HepG2 (cell line): ENCODE measurements around the gene FERMT2. TPM values are rescaled to one million over a fixed set of nuclear protein-coding genes. Genes with fewer than 3 reads are reported as not detected.

Source experiments
- AGO2 ChIP-seq: fragments of 200-400 bp; formaldehyde crosslinking; optimal IDR thresholded peaks from 2 replicates; pipeline ENCODE3; 2017; ENCODE audit warnings: mild to moderate bottlenecking, low read depth, low read length, moderate library complexity
- ATF4 ChIP-seq, 2 experiments: fragments of 450-650 bp in 1 of 2; sonication (generic) in 1 of 2; formaldehyde crosslinking; IDR thresholded peaks; 2 replicates each; pipeline versions ENCODE4 v1.5.0 to v1.8.0; 2020 to 2022; ENCODE audit warnings: mild to moderate bottlenecking in 1 of 2, missing genetic modification reagents in 1 of 2
- ATF7 ChIP-seq, 2 experiments: fragments of 450-650 bp in 1 of 2; sonication (generic) in 1 of 2; formaldehyde crosslinking in 1 of 2; IDR thresholded peaks; 2 replicates each; pipeline versions ENCODE4 v1.4.0 to v1.6.1; 2016 to 2020; ENCODE audit warnings: antibody characterized with exemption in 1 of 2, mild to moderate bottlenecking in 1 of 2, missing genetic modification reagents in 1 of 2
- CEBPB ChIP-seq: IDR thresholded peaks from 2 replicates; pipeline ENCODE4 v1.6.1; 2011; ENCODE audit warnings: low read depth, low read length, improper control_type of control experiment, borderline replicate concordance
- DPF2 ChIP-seq: sonication (generic); formaldehyde crosslinking; IDR thresholded peaks from 2 replicates; pipeline ENCODE4 v1.4.0; 2020; ENCODE audit warnings: mild to moderate bottlenecking, low read depth, missing genetic modification reagents, borderline replicate concordance
- HNRNPH1 ChIP-seq: fragments of 200-400 bp; formaldehyde crosslinking; optimal IDR thresholded peaks from 2 replicates; pipeline ENCODE3; 2017; ENCODE audit warnings: mild to moderate bottlenecking, low read depth, low read length
- HOXA7 ChIP-seq: sonication (generic); formaldehyde crosslinking; IDR thresholded peaks from 2 replicates; pipeline ENCODE4 v1.8.1; 2022; ENCODE audit warnings: mild to moderate bottlenecking, missing genetic modification reagents, moderate library complexity
- MTERF4 ChIP-seq: sonication (generic); formaldehyde crosslinking; IDR thresholded peaks from 2 replicates; pipeline ENCODE4 v1.8.0; 2023; ENCODE audit warnings: mild to moderate bottlenecking, missing genetic modification reagents
- PHF21A ChIP-seq: sonication (generic); formaldehyde crosslinking; IDR thresholded peaks from 2 replicates; pipeline ENCODE4 v1.5.0; 2020; ENCODE audit warnings: mild to moderate bottlenecking, missing genetic modification reagents
- RAD21 ChIP-seq: fragments of 450-650 bp; formaldehyde crosslinking; IDR thresholded peaks from 2 replicates; pipeline ENCODE4 v1.5.0; 2020; ENCODE audit warnings: mild to moderate bottlenecking
- TARDBP ChIP-seq: sonication (generic); formaldehyde crosslinking; IDR thresholded peaks from 2 replicates; pipeline ENCODE4 v1.8.0; 2022; ENCODE audit warnings: mild to moderate bottlenecking, missing genetic modification reagents
- U2AF2 ChIP-seq: fragments of 200-400 bp; formaldehyde crosslinking; IDR thresholded peaks from 2 replicates; pipeline ENCODE4 v1.6.1; 2017; ENCODE audit warnings: low read depth, mild to moderate bottlenecking, low read length
- ZFP36L1 ChIP-seq: sonication (generic); formaldehyde crosslinking; IDR thresholded peaks from 2 replicates; pipeline ENCODE4 v1.8.0; 2022; ENCODE audit warnings: mild to moderate bottlenecking, missing genetic modification reagents, moderate library complexity
- ZHX1 ChIP-seq: sonication (generic); formaldehyde crosslinking; IDR thresholded peaks from 2 replicates; pipeline ENCODE4 v1.8.1; 2022; ENCODE audit warnings: low read depth, mild to moderate bottlenecking, missing genetic modification reagents
- ZNF18 ChIP-seq: sonication (generic); formaldehyde crosslinking; IDR thresholded peaks from 2 replicates; pipeline ENCODE4 v1.8.0; 2022; ENCODE audit warnings: mild to moderate bottlenecking, missing genetic modification reagents; ENCODE audit not compliant: insufficient replicate concordance
- ZNF468 ChIP-seq: sonication (generic); formaldehyde crosslinking; IDR thresholded peaks from 2 replicates; pipeline ENCODE4 v1.8.0; 2022; ENCODE audit warnings: mild to moderate bottlenecking, moderate library complexity, missing genetic modification reagents
- ZNF547 ChIP-seq: sonication (generic); formaldehyde crosslinking; IDR thresholded peaks from 2 replicates; pipeline ENCODE4 v1.5.1; 2020; ENCODE audit warnings: mild to moderate bottlenecking, missing genetic modification reagents
- ZNF589 ChIP-seq: sonication (generic); formaldehyde crosslinking; conservative IDR thresholded peaks from 2 replicates; pipeline ENCODE4 v1.8.0; 2022; ENCODE audit warnings: mild to moderate bottlenecking, moderate library complexity, missing genetic modification reagents
- ZNF678 ChIP-seq: sonication (generic); formaldehyde crosslinking; IDR thresholded peaks from 2 replicates; pipeline ENCODE4 v1.4.0; 2020; ENCODE audit warnings: mild to moderate bottlenecking, missing genetic modification reagents
- ZNF710 ChIP-seq: sonication (generic); formaldehyde crosslinking; IDR thresholded peaks from 2 replicates; pipeline ENCODE4 v1.5.0; 2020; ENCODE audit warnings: mild to moderate bottlenecking, missing genetic modification reagents, borderline replicate concordance
- ZNF720 ChIP-seq: sonication (generic); formaldehyde crosslinking; IDR thresholded peaks from 2 replicates; pipeline ENCODE4 v1.4.0; 2020; ENCODE audit warnings: missing genetic modification reagents
- ZNF749 ChIP-seq: sonication (generic); formaldehyde crosslinking; IDR thresholded peaks from 2 replicates; pipeline ENCODE4 v1.8.0; 2022; ENCODE audit warnings: mild to moderate bottlenecking, missing genetic modification reagents, moderate library complexity, borderline replicate concordance
- polyA plus RNA-seq, 8 experiments: library from polyadenylated mRNA; depleted of rRNA in 3 of 8; stranded (reverse) in 7 of 8; unstranded in 1 of 8; fragments of >200 nt; fragmentation: Illumina TruSeq in 4 of 8; extraction: Trizol in 4 of 8; gene quantifications; 2 replicates each; pipeline versions ENCODE4 v1.2.1 to v1.2.3, GENCODE V29; 2011 to 2016; ENCODE audit warnings: low read depth in 4 of 8, missing spikeins in 1 of 8, mixed read lengths in 1 of 8; ENCODE audit not compliant: insufficient read depth in 1 of 8
- total RNA-seq, 5 experiments: library from RNA; depleted of rRNA; stranded (reverse); fragments of >200 nt; fragmentation: Illumina TruSeq; extraction: Trizol; gene quantifications; 2 replicates each; pipeline ENCODE4 v1.2.3, GENCODE V29; 2016; ENCODE audit warnings: low read depth in 1 of 5

FERMT2 gene
- total and polyA plus RNA-seq, 2 of the 13 experiments (the other 11 are each of a cell fraction or from before 2014, with no cell fraction given) = 36.2 to 60.4 TPM

GRCh38 chr14:52853522-52853854 lies 97.4 kb downstream of the FERMT2 start (continued):
- TF ChIP-seq U2AF2 = no peak
- TF ChIP-seq DPF2 (CRISPR knock-in tag) = no peak
- no peak for TF ChIP-seq ZNF589 (CRISPR knock-in tag)
- peak in 1 of 2 experiments; percentile 61; a peak in 1 of 4 replicates for TF ChIP-seq ATF4 (CRISPR knock-in tag; IDR thresholded peaks at IDR 0.05)
- no peak for TF ChIP-seq PHF21A (CRISPR knock-in tag)
- TF ChIP-seq MTERF4 (CRISPR knock-in tag) = no peak
- no peak for TF ChIP-seq ZNF749 (CRISPR knock-in tag)
- TF ChIP-seq CEBPB = peak; percentile 84; the same call in 1 of the 2 replicates
- TF ChIP-seq RAD21 (CRISPR knock-in tag) = no peak
- TF ChIP-seq AGO2 = no peak
- TF ChIP-seq ZNF468 = no peak
- no peak for TF ChIP-seq ZNF547 (CRISPR knock-in tag)
- TF ChIP-seq ZHX1 (CRISPR knock-in tag) = no peak
- TF ChIP-seq TARDBP (CRISPR knock-in tag) = no peak
- no peak for TF ChIP-seq ZNF720
- TF ChIP-seq ATF7 (IDR thresholded peaks at IDR 0.05) = peak; percentile 81
- no peak for TF ChIP-seq ATF7 (CRISPR knock-in tag; IDR thresholded peaks at IDR 0.05)
- TF ChIP-seq ZNF18 (CRISPR knock-in tag) = no peak
- TF ChIP-seq ZNF710 (CRISPR knock-in tag) = no peak
- TF ChIP-seq ZNF678 (CRISPR knock-in tag) = no peak
- no peak for TF ChIP-seq HOXA7 (CRISPR knock-in tag)
- TF ChIP-seq HNRNPH1 = no peak
- TF ChIP-seq ZFP36L1 (CRISPR knock-in tag) = no peak
